Thoracic aorta (tissue), 2 donors: Measurements from ENCODE around the gene LYVE1. TPM values are rescaled to one million over a fixed set of nuclear protein-coding genes. Genes with fewer than 3 reads are reported as not detected.

Experiments
- ATAC-seq: fragments of 150-250 bp; one replicate; pipeline ENCODE4 v1.8.0; 2017; ENCODE audit warnings: low read depth; ENCODE audit not compliant: insufficient number of reproducible peaks, low FRiP score
- DNase-seq: peaks from one replicate; pipeline ENCODE4 v3.0.0-alpha.2; 2020; ENCODE audit warnings: low spot score
- H3K27ac ChIP-seq, 2 donors: fragments of 200-600 bp; sonication (generic); 1 replicate in 1 of 2; 2 replicates in 1 of 2; pipeline ENCODE4 v1.5.1; 2016; ENCODE audit warnings: mild to moderate bottlenecking in 2 of 2, moderate library complexity in 2 of 2
- H3K27me3 ChIP-seq: fragments of 200-600 bp; sonication (generic); replicated peaks from 2 replicates; pipeline ENCODE4 v1.6.0; 2016; ENCODE audit warnings: mild to moderate bottlenecking; ENCODE audit not compliant: insufficient read depth
- H3K36me3 ChIP-seq: fragments of 200-600 bp; sonication (generic); one replicate; pipeline ENCODE4 v1.5.1; 2016
- H3K4me1 ChIP-seq, 2 donors: fragments of 200-600 bp; sonication (generic); 1 replicate in 1 of 2; 2 replicates in 1 of 2; pipeline versions ENCODE4 v1.5.1 to v1.6.0; 2016; ENCODE audit warnings: low read depth in 2 of 2, mild to moderate bottlenecking in 1 of 2; ENCODE audit not compliant: control insufficient read depth in 1 of 2
- H3K4me3 ChIP-seq: fragments of 200-600 bp; sonication (generic); 2 replicates; pipeline ENCODE4 v1.5.1; 2016; ENCODE audit warnings: mild to moderate bottlenecking
- H3K9me3 ChIP-seq: fragments of 200-600 bp; sonication (generic); 2 replicates; pipeline ENCODE4 v1.5.1; 2016
- total RNA-seq, 2 donors: library from RNA; depleted of rRNA; stranded (reverse); fragments of >200 nt; gene quantifications; one replicate each; pipeline versions ENCODE4 v1.1.0 to v1.2.3, GENCODE V29; 2016
- TF ChIP-seq, protein P1 (sequence below): fragments of 200-600 bp; sonication (generic); IDR thresholded peaks from one replicate; pipeline ENCODE4 v1.5.1; 2019; ENCODE audit warnings: antibody characterized with exemption

Gene LYVE1
- total RNA-seq, 2 donors from 2014 or later, result 81.5 to 121 TPM

DNA sequence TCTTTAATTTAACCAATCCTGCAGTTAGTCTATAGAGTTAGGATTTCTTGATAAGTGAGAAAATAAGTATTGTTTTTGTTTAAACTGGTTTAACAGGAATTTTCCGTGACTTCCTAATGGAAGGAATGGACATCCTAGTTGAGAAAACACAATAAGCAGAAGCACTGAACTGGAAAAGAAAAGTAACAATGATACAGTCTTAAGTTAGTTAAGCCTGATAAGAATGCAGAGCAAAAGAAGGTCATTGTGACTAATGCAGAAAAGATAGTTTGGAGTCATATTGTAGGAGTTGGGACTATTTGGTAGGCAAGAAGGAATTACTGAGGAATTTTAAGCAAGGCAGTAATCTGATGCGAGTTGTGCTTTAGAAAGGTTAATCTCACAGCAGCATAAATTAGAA, 39.2 kb downstream of the LYVE1 start:
- no peak for ATAC-seq
- H3K9me3 ChIP-seq, result no peaks in the 10 kb centered on the region
- H3K4me1 ChIP-seq, result peaks cover 16 to 34% of the 10 kb centered on the region in 2 donors
- no peaks in the 10 kb centered on the region for H3K27me3 ChIP-seq
- H3K27ac ChIP-seq, result peak overlapping the region in 1 of 2 donors; percentile 16
- H3K4me3 ChIP-seq, result no peak overlapping the region
- H3K36me3 ChIP-seq, result peaks cover 20% of the 10 kb centered on the region
- TF ChIP-seq, protein P1, sequence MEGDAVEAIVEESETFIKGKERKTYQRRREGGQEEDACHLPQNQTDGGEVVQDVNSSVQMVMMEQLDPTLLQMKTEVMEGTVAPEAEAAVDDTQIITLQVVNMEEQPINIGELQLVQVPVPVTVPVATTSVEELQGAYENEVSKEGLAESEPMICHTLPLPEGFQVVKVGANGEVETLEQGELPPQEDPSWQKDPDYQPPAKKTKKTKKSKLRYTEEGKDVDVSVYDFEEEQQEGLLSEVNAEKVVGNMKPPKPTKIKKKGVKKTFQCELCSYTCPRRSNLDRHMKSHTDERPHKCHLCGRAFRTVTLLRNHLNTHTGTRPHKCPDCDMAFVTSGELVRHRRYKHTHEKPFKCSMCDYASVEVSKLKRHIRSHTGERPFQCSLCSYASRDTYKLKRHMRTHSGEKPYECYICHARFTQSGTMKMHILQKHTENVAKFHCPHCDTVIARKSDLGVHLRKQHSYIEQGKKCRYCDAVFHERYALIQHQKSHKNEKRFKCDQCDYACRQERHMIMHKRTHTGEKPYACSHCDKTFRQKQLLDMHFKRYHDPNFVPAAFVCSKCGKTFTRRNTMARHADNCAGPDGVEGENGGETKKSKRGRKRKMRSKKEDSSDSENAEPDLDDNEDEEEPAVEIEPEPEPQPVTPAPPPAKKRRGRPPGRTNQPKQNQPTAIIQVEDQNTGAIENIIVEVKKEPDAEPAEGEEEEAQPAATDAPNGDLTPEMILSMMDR, result no peak
- no peak for DNase-seq

DNA sequence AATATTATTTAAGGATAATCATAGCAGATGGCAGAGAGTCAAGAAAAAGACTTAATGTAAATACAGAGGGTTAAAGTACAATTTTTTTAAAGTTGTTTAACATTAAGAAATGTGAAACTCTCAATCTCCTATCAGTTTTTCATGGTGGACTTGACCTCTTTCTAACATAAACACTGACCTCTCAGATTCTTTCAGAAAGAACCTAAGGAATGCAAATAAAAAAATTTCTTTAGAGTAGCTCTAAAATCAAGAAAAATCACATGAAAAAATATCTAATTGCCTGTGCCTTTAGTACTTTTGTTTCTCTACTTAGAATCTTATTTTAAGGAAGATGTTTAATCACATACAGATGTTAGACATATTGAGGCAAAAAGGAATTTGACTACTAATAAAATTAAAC, 40.3 kb downstream of the LYVE1 start:
- Histone ChIP-seq H3K36me3 (peaks cover 25% of the 10 kb centered on the region), H3K27ac (peak overlapping the region in 1 of 2 donors; percentile 16), H3K27me3 (no peaks in the 10 kb centered on the region), H3K4me1 (peaks cover 16 to 39% of the 10 kb centered on the region in 2 donors), H3K9me3 (no peaks in the 10 kb centered on the region), H3K4me3 (no peak overlapping the region)
- no peak for DNase-seq
- TF ChIP-seq, protein P1, result no peak
- no peak for ATAC-seq

DNA sequence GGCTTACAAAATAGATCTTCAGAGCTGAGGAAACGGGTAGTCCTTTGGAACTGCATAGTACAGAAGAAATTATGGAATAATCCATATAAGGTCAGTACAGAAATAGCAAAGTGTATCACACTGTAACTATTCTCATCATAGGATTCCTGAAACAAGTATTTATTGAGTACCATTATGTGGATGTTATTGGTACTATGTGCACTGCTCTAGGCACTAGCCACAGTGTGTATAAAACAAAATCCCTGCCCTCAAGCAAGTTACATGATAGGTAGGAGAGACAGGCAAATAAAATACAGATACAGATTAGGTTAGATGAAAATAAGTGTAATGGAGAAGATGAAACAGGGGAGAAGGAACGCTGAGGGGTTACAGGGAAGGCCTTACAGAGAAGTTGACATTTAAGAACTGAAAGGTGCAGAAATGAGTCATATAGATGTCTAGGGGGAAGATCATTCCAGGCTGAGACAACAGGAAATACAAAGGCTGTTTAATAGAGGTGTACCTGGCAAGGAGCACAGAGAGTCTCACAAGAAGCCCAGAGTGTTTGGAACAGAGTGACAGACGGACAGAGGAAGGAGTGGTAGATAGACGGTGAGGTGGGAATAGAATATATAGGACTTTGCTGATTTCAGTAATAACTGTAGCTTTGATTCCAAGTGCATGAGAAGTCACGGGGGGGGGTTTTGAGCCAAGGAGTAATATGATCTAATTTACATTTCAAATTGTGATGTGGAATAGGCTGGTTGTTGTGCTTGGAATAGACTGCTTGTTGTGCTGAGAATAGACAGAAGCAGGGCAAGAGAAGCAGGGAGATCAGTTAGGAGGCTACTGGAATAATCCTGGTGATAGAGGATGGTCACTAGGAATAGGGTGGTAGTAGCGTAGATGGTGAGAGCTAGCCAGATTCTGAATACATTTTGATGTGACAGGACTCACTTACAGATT, 41.2 kb downstream of the LYVE1 start:
- H3K9me3 ChIP-seq, result no peaks in the 10 kb centered on the region
- peak overlapping the region; percentile 71 for H3K27ac ChIP-seq
- H3K27me3 ChIP-seq, result no peaks in the 10 kb centered on the region
- peaks cover 16 to 48% of the 10 kb centered on the region in 2 donors for H3K4me1 ChIP-seq
- DNase-seq, result no peak
- H3K4me3 ChIP-seq, result peak overlapping the region; percentile 11
- peaks cover 20% of the 10 kb centered on the region for H3K36me3 ChIP-seq
- TF ChIP-seq, protein P1, result no peak
- peak; percentile 44 for ATAC-seq

DNA sequence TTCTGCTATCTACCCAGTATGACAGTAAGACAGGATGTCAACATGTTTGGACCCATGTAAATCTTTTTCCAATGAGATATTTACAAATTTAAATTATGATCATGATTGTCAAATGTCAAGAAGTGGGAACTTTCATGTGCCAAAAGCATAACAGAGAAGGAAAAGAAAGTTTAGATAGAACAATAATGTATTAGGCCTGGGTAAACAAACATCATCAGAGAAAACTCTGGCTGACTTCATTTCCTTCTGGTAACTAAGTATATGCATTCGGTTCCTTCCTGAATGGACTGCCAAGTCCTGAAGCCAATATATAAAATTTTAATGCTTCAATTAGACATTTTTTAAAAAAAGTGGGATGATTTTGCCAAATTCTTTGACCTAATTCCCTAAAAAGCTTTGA, 44.0 kb downstream of the LYVE1 start:
- Histone ChIP-seq H3K4me3 (no peak overlapping the region), H3K27me3 (no peaks in the 10 kb centered on the region), H3K36me3 (peaks cover 16% of the 10 kb centered on the region), H3K27ac (peak overlapping the region in 1 of 2 donors; percentile 1), H3K4me1 (peaks cover 16 to 55% of the 10 kb centered on the region in 2 donors), H3K9me3 (no peaks in the 10 kb centered on the region)
- TF ChIP-seq, protein P1, result no peak
- ATAC-seq (no peak), DNase-seq (no peak)

DNA sequence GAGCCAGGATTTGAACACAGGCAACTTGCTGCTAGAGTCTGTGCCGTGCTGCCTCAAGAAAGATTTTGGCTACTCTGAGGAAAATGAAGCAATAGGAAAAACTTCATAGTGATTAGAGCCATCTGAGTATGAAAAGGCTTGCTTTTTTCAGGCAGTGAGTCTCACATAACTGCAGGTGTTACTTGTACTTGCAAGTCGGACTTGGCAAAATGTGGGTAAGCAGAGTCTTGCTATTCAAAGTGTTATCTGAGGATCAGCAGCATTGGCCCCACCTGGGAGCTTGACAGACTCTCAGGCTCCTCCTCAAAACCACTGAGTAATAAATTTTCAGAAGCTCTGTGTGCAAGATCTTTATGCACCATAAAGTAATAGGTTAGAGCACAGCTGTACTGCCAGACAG, 45.5 kb downstream of the LYVE1 start:
- peaks cover 11% of the 10 kb centered on the region for H3K36me3 ChIP-seq

More for the DNA sequence above, 45.5 kb downstream of the LYVE1 start:
- peaks cover 8 to 41% of the 10 kb centered on the region in 2 donors for H3K4me1 ChIP-seq
- H3K27ac ChIP-seq, result peak overlapping the region; percentile 57 to 60
- ATAC-seq, result no peak
- no peaks in the 10 kb centered on the region for H3K27me3 ChIP-seq
- no peak for DNase-seq
- no peaks in the 10 kb centered on the region for H3K9me3 ChIP-seq
- TF ChIP-seq, protein P1, result no peak
- no peak overlapping the region for H3K4me3 ChIP-seq
